ENCODE data around the gene KAT8.

Gene KAT8

DNA sequence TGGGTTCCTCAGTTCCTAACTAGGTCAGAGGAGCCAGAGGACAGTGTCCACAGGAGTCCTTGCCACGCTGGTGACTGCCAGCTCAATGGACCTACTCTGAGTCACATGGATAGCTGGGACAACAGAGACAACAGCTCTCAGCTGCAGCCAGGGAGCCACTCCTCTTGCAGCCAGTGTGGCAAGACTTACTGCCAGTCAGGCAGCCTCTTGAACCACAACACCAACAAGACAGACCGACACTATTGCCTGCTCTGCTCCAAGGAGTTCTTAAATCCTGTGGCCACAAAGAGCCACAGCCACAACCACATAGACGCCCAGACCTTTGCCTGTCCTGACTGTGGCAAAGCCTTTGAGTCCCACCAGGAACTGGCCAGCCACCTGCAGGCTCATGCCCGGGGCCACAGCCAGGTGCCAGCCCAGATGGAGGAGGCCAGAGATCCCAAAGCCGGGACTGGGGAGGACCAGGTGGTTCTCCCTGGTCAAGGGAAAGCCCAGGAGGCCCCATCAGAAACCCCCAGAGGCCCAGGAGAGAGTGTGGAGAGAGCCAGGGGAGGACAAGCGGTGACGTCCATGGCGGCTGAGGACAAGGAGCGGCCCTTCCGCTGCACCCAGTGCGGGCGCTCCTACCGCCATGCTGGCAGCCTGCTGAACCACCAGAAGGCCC lies 36.6 kb upstream of the KAT8 start:
- no peak for DNase-seq (ENCODE audit: low read depth)
- no peak overlapping the region for H3K4me3 ChIP-seq (ENCODE audit: low read depth, low read length)
- TF ChIP-seq, protein P1, sequence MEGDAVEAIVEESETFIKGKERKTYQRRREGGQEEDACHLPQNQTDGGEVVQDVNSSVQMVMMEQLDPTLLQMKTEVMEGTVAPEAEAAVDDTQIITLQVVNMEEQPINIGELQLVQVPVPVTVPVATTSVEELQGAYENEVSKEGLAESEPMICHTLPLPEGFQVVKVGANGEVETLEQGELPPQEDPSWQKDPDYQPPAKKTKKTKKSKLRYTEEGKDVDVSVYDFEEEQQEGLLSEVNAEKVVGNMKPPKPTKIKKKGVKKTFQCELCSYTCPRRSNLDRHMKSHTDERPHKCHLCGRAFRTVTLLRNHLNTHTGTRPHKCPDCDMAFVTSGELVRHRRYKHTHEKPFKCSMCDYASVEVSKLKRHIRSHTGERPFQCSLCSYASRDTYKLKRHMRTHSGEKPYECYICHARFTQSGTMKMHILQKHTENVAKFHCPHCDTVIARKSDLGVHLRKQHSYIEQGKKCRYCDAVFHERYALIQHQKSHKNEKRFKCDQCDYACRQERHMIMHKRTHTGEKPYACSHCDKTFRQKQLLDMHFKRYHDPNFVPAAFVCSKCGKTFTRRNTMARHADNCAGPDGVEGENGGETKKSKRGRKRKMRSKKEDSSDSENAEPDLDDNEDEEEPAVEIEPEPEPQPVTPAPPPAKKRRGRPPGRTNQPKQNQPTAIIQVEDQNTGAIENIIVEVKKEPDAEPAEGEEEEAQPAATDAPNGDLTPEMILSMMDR (IDR thresholded peaks at IDR 0.05; ENCODE audit: low read depth, low read length, missing control alignments): no peak

DNA sequence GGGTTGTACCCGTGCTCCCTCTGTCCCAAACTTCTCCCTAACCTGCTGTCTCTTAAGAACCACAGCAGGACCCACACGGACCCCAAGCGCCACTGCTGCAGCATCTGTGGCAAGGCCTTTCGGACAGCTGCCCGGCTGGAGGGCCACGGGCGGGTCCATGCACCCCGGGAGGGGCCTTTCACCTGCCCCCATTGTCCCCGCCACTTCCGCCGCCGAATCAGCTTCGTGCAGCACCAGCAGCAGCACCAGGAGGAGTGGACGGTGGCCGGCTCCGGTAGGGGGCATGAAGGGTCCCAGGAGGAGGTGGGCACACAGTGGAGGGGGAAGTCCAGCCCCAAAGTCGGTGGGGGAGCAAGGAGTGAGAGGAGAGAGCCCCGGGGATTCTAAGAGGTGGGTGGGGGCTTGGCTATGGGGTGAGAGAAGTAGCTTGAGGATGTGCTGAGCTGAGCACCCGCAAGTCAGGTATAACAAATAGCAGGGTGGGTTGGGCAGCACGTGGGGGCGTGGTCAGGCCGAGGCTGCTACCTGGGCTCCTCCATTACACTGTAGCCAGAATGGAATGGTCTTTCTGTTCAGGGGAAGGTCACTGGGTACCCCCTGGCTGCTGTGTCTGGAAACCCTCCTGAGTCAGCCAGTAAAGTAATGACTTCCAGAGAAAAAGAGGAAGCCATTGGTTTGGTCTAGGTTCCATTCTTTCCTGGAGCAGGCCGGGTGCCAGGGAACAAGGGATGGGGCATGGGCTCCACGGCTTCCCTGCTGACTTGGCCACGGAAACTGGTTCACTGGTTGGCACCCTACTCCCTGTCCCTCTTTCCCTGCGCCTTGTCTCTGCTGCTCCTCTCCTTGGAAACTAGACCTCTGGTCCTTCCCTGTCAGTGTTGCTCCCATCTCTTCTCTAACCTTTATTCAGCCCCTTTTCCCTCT lies 35.8 kb upstream of the KAT8 start:
- no peak for DNase-seq (ENCODE audit: low read depth)
- TF ChIP-seq, protein P1 (IDR thresholded peaks at IDR 0.05; ENCODE audit: low read depth, low read length, missing control alignments): no peak
- H3K4me3 ChIP-seq (ENCODE audit: low read depth, low read length): no peak overlapping the region

DNA sequence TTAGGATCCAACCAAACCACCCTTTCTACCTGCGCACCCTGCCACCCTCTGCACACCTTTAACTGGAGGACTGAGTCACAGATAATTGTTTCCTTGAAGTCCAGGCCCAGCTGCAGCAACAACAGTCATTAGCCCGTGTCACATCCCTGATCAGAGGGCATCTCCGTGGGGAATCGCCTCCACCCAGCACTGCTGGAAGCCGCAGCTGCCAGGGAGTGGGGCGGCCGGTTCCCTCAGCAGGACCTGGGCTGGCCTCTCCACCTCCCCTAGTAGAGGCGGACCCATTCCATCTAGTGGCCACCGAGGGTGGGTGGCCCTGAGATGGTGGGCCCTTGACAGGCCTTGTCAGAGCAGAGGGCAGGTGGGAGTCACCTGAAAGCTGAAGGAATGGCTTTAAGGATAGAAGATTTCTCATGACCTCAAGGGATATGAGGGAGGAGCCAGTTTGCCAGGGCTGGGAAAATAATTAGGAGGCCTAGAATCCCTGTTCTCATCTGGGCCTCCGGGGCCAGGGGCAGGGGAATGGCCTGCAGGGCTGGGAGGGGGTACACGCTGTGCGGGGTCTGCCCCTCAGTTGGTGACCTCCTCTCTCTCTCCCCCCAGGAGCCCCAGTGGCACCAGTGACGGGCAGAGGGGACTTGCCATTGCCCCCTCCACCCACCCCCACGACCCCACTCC lies 35.0 kb upstream of the KAT8 start:
- no peak for DNase-seq (ENCODE audit: low read depth)
- H3K4me3 ChIP-seq (ENCODE audit: low read depth, low read length): no peak overlapping the region
- TF ChIP-seq, protein P1 (IDR thresholded peaks at IDR 0.05; ENCODE audit: low read depth, low read length, missing control alignments): no peak

DNA sequence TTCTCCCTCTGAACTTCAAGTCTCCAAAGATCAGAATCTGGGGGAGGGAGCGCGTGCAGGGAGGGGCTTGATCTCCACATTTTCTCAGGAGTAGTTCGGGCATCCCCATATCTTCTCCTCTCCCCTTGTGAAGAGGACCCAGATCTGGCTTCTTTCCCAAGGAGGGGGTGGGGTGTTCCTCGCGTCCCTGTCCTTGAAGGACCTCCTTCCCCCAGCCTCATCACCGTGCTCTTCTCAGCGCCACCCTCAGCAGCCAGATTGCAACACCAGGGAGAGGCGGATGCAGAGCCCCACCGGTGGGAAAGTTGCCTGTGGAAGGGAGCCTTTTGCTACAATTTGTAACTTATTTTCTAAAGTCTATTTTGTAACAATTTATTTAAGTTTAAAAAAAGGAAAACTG lies 34.4 kb upstream of the KAT8 start:
- TF ChIP-seq, protein P1 (IDR thresholded peaks at IDR 0.05; ENCODE audit: low read depth, low read length, missing control alignments): no peak
- H3K4me3 ChIP-seq (ENCODE audit: low read depth, low read length): no peak overlapping the region
- no peak for DNase-seq (ENCODE audit: low read depth)

DNA sequence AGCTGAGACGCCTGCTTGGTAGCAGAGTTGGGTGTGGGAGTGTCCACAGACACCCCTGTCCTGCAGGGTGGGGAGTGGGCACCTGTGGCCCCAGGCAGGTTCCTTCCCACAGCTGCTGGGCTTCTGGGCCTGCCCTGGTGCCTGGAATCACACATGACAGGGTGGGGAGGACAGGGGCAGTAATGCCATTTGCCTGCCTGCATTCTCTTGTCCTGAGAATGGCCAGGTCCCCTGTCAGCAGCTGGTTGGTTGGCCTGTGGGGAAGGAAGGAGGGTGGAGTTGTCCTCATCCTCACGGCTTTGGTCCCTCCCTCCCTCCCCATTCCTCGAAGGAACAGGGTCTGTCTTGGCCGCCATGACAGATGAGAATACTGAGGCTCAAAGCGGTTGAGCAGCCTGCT lies 33.9 kb upstream of the KAT8 start:
- H3K4me3 ChIP-seq (ENCODE audit: low read depth, low read length): no peak overlapping the region
- DNase-seq (ENCODE audit: low read depth): no peak
- TF ChIP-seq, protein P1 (IDR thresholded peaks at IDR 0.05; ENCODE audit: low read depth, low read length, missing control alignments): no peak

DNA sequence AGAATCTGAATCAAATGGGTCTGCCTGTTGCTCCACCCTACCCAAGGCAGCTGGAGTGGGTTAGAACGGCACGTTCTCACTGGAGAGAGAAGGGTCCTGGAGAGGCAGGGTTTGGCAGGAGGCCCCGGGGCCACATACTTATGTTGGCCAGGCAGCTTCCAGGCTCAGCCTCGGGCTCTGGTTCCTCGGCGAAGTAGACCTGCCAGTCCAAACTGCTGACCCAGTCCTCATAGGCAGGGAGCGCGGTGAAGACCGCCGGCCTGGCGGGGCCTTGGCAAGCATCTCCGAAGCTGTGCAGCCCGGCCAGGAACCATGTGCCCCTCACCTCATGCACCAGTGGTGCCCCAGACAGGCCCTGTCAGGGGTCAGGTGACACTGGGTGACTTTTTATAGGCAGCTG lies 33.5 kb upstream of the KAT8 start:
- H3K4me3 ChIP-seq (ENCODE audit: low read depth, low read length): no peak overlapping the region
- no peak for DNase-seq (ENCODE audit: low read depth)
- TF ChIP-seq, protein P1 (IDR thresholded peaks at IDR 0.05; ENCODE audit: low read depth, low read length, missing control alignments): no peak

Measured in GM12864 (cell line).